Measurements from ENCODE around the gene FSD1L. TPM values are rescaled to one million over a fixed set of nuclear protein-coding genes. Genes with fewer than 3 reads are reported as not detected.

FSD1L gene
- total RNA-seq, 1 experiment from 2014 or later: 7.2 TPM

- no peak for DNase-seq (ENCODE audit: low read depth)
Measured at GRCh38 chr9:105435453-105435852, 12.4 kb upstream of the FSD1L start.

DNA sequence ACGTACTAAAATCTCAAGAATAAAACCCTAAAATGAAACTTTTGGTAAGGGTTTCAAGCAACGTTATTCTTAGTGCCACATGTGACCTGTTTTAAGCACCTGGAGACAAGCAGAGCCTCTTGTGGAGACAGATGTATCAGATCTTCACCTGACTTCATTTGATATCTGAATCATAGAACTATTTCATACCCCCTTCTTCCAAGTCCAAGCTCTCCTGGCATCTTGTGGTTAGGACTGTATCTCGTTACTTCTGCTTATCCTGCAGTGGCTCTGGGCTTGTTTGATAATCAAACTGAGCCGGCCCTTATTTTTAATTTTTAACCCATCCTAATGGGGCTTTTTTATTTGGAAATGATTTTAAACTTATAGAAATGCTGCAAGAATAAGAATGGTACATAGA lies 11.1 kb upstream of the FSD1L start:
- no peak for DNase-seq (ENCODE audit: low read depth)

DNA sequence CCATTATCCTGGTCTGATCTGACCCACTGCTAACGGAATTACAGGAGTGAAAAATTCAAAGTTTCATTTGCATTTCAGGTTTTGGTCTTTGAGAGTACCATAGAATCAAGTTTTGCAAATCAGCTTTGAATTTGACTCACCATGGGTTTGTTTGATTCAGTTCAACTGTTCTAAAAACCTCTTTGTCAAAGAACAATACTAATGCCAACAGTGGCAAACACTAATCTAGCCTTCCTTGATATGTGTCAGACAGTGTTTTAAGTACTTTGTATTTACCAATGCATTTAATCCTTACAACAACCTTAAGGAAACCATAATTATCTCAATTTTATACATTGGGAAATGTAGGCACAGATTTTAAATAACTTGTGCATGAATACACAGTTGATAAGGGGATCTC lies 10.1 kb upstream of the FSD1L start:
- no peak for DNase-seq (ENCODE audit: low read depth)

DNA sequence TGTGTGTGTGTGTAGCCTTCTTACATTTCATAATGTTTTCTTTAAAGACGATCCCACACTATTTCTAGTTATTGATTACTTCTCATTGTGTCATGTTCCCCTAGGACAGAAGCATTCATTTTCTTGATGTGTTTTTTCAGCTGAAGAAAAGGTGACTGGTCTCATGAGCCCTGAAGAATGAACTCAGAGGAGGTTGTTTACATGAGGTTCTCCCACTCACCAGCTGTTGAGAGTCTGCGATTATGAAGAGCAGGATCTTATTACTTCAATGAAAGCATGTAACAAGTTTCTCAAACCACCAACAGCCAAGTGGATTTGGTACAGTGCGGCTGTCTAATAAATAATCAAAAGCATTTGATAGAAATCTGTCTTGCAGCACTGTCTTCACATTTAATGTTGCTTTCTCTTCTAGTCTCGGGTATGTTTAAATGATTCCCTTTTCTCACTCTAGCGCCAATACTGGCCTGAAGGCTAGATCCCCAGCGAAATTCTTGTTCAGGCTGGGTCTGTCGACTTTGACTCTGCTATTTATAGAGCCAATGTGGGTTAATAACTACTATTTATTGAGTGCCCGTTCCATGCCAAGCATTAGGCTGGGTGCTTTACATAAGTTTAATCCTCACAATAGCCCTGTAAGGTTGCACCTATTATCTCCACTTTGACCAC lies 9.6 kb upstream of the FSD1L start:
- peak; percentile 24 for DNase-seq (ENCODE audit: low read depth)

- peak; percentile 36 for DNase-seq (ENCODE audit: low read depth)
Measured at GRCh38 chr9:105439428-105439827, 8.4 kb upstream of the FSD1L start.

GRCh38 chr9:105441616-105442160 lies 6.1 kb upstream of the FSD1L start:
- no peak for DNase-seq (ENCODE audit: low read depth)

DNA sequence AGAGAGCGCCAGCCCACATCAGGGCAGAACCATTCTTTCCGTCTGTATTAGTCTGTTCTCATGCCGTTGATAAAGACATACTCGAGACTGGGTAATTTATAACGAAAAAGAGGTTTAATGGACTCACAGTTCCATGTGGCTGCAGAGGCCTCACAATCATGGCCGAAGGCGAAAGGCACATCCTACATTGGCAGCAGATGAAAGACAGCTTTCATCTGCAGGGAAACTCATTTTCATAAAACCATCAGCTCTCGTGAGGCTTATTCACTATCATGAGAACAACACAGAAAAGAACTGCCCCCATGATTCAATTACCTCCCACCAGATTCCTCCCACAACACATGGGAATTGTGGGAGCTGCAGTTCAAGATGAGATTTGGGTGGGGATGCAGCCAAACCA lies 4.7 kb upstream of the FSD1L start:
- DNase-seq (ENCODE audit: low read depth): no peak

- DNase-seq (ENCODE audit: low read depth): no peak
Measured at GRCh38 chr9:105444130-105444529, 3.7 kb upstream of the FSD1L start.

GRCh38 chr9:105445203-105445881 lies 2.5 kb upstream of the FSD1L start:
- DNase-seq (ENCODE audit: low read depth): no peak

GRCh38 chr9:105447386-105447813 lies 434 bp upstream of the FSD1L start:
- DNase-seq (ENCODE audit: low read depth): no peak

- no peak for DNase-seq (ENCODE audit: low read depth)
Measured at GRCh38 chr9:105449081-105449480, 1.2 kb downstream of the FSD1L start.

GRCh38 chr9:105452185-105452584 lies 4.4 kb downstream of the FSD1L start:
- DNase-seq (ENCODE audit: low read depth): no peak

- no peak for DNase-seq (ENCODE audit: low read depth)
Measured at GRCh38 chr9:105455836-105456475, 8.1 kb downstream of the FSD1L start.

- no peak for DNase-seq (ENCODE audit: low read depth)
Measured at GRCh38 chr9:105457560-105458294, 9.9 kb downstream of the FSD1L start.

DNA sequence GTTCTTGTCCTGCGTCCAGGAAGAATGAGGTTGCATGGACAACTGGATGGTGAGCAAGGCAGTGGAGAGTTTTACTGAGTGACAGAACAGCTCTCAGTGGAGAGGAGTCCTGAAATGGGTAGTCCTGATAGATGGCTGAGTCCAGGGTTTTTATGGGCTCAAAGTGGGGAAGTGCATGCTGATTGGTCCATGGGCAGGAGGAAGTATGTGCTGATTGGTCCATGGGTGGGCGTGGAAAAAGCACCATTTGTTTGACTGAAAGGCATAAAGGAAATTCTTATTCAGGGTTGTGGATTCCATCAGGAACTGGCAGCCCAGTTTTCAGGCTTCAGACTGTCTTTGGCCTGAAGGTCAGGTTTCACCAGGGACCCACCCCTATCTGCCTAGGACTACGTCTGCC lies 10.6 kb downstream of the FSD1L start:
- no peak for DNase-seq (ENCODE audit: low read depth)

GRCh38 chr9:105459336-105459735 lies 11.5 kb downstream of the FSD1L start:
- no peak for DNase-seq (ENCODE audit: low read depth)

DNA sequence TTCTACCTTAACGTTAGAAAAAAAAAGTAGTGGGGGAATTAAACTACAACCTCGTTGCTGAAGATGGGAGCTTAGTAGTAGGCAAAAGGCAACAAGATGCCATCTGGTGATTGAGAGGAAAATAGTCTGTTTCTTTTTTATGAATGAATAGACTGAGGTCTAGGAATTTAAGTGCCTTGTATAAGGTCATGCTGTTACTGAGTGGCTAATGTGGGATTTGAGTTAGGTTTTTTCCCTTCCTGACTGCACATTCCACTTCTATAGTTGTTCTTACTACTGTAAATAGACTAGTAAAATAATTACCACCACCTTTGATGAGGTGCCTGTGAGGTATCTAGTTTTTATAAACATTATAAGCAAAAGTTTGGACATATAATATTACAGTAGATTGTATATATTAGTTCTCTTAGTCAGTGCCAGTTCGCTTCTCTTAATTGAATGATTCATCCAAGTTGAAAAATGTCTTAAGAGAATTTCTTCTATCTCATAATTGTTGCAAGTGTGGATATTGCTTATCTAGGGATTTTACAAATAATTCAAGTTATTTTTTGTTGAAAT lies 19.1 kb downstream of the FSD1L start:
- DNase-seq (ENCODE audit: low read depth): no peak

GRCh38 chr9:105468875-105469274 lies 21.0 kb downstream of the FSD1L start:
- no peak for DNase-seq (ENCODE audit: low read depth)

GRCh38 chr9:105473221-105473620 lies 25.4 kb downstream of the FSD1L start:
- no peak for DNase-seq (ENCODE audit: low read depth)

- peak; percentile 51 for DNase-seq (ENCODE audit: low read depth)
Measured at GRCh38 chr9:105475302-105475701, 27.5 kb downstream of the FSD1L start.

GRCh38 chr9:105479846-105480245 lies 32.0 kb downstream of the FSD1L start:
- no peak for DNase-seq (ENCODE audit: low read depth)

GRCh38 chr9:105483618-105484017 lies 35.8 kb downstream of the FSD1L start:
- no peak for DNase-seq (ENCODE audit: low read depth)
